ENCODE data around the gene ADI1. TPM values are rescaled to one million over a fixed set of nuclear protein-coding genes. Genes with fewer than 3 reads are reported as not detected.

Gene ADI1
- total RNA-seq, 1 donor from 2014 or later: 50.9 TPM

Other genes starting within 250 kb of the ADI1 start
- gene EIPR1, start 141.7 kb downstream of the ADI1 start, total RNA-seq: 39.3 and 61.2 TPM in 2 replicates
- gene TRAPPC12, start 139.8 kb downstream of the ADI1 start, total RNA-seq: 35.7 and 63.0 TPM in 2 replicates
- gene RNASEH1, start 38.8 kb upstream of the ADI1 start, total RNA-seq: 23.5 and 30.9 TPM in 2 replicates
- gene RPS7, start 55.7 kb upstream of the ADI1 start, total RNA-seq: 926 and 1,911 TPM in 2 replicates
- 0.79 and 0.85 TPM in 2 replicates for gene COLEC11, start 75.6 kb upstream of the ADI1 start, total RNA-seq
- not detected in 2 replicates for gene ALLC, start 138.7 kb upstream of the ADI1 start, total RNA-seq
- gene DCDC2C, start 184.0 kb upstream of the ADI1 start, total RNA-seq: under 0.01 and 0.09 TPM in 2 replicates